DLD1 (cell line): ENCODE measurements around the gene ATXN7.

Experiments used
- in situ Hi-C: cut with HindIII; loops from 2 replicates; pipeline ENCODE4 v1.10.0; 2017; ENCODE audit warnings: low sequenced_read_pairs

Gene ATXN7

GRCh38 chr3:64011685-64012084 is 148.0 kb downstream of the ATXN7 start:
- in situ Hi-C loops, result no loop called here

- in situ Hi-C loops, result no loop called here
Measured at GRCh38 chr3:64016941-64017620, 153.4 kb downstream of the ATXN7 start.

GRCh38 chr3:64019271-64019670 is 155.6 kb downstream of the ATXN7 start:
- in situ Hi-C loops, result no loop called here

GRCh38 chr3:64019879-64020278 is 156.2 kb downstream of the ATXN7 start:
- in situ Hi-C loops, result no loop called here

- in situ Hi-C loops, result no loop called here
Measured at GRCh38 chr3:64021922-64022321, 158.3 kb downstream of the ATXN7 start.

- in situ Hi-C loops, result no loop called here
Measured at GRCh38 chr3:64022451-64023186, 159.0 kb downstream of the ATXN7 start.

- in situ Hi-C loops, result no loop called here
Measured at GRCh38 chr3:64023187-64023860, 159.7 kb downstream of the ATXN7 start, which contains the start of gene PSMD6. Gene PSMD6 (minus strand): TSS chr3:64023494. CDS start chr3:64023419, 75 bp downstream.

- in situ Hi-C loops, result no loop called here
Measured at GRCh38 chr3:64023861-64024223, 160.2 kb downstream of the ATXN7 start.

- in situ Hi-C loops, result loop anchor here (25.0 kb wide), 1 partner anchor 436 kb away; no protein-coding TSS in a partner anchor
Measured at GRCh38 chr3:64026346-64026745, 162.7 kb downstream of the ATXN7 start.

GRCh38 chr3:64027658-64028057 is 164.0 kb downstream of the ATXN7 start:
- in situ Hi-C loops, result loop anchor here (25.0 kb wide), 1 partner anchor 435 kb away; no protein-coding TSS in a partner anchor

GRCh38 chr3:64028754-64029153 is 165.1 kb downstream of the ATXN7 start:
- in situ Hi-C loops, result loop anchor here (25.0 kb wide), 1 partner anchor 434 kb away; no protein-coding TSS in a partner anchor

GRCh38 chr3:64029287-64029686 is 165.6 kb downstream of the ATXN7 start:
- in situ Hi-C loops, result loop anchor here (25.0 kb wide), 1 partner anchor 433 kb away; no protein-coding TSS in a partner anchor

GRCh38 chr3:64030741-64031140 is 167.1 kb downstream of the ATXN7 start:
- in situ Hi-C loops, result loop anchor here (25.0 kb wide), 1 partner anchor 432 kb away; no protein-coding TSS in a partner anchor

GRCh38 chr3:64031540-64032508 is 168.2 kb downstream of the ATXN7 start:
- in situ Hi-C loops, result loop anchor here (25.0 kb wide), 1 partner anchor 430 kb away; no protein-coding TSS in a partner anchor

GRCh38 chr3:64033069-64033468 is 169.4 kb downstream of the ATXN7 start:
- in situ Hi-C loops, result loop anchor here (25.0 kb wide), 1 partner anchor 429 kb away; no protein-coding TSS in a partner anchor

GRCh38 chr3:64037084-64037483 is 173.4 kb downstream of the ATXN7 start:
- in situ Hi-C loops, result loop anchor here (25.0 kb wide), 1 partner anchor 425 kb away; no protein-coding TSS in a partner anchor

GRCh38 chr3:64038253-64038767 is 174.6 kb downstream of the ATXN7 start:
- in situ Hi-C loops, result loop anchor here (25.0 kb wide), 1 partner anchor 424 kb away; no protein-coding TSS in a partner anchor

- in situ Hi-C loops, result loop anchor here (25.0 kb wide), 1 partner anchor 423 kb away; no protein-coding TSS in a partner anchor
Measured at GRCh38 chr3:64039332-64039731, 175.7 kb downstream of the ATXN7 start.

GRCh38 chr3:64039981-64040733 is 176.5 kb downstream of the ATXN7 start:
- in situ Hi-C loops, result loop anchor here (25.0 kb wide), 1 partner anchor 422 kb away; no protein-coding TSS in a partner anchor
